GM19240 (cell line): Measurements from ENCODE around the gene HHIP.
"Not testable (repeated sequence)": the region's sequence is repeated elsewhere in the genome, so short reads cannot be mapped to it uniquely, and the experiment has no call there.

Experiments used
- DNase-seq: peaks from one replicate; pipeline ENCODE4 v3.0.0; 2011; ENCODE audit warnings: low spot score; ENCODE audit not compliant: insufficient read length

Gene HHIP

DNA sequence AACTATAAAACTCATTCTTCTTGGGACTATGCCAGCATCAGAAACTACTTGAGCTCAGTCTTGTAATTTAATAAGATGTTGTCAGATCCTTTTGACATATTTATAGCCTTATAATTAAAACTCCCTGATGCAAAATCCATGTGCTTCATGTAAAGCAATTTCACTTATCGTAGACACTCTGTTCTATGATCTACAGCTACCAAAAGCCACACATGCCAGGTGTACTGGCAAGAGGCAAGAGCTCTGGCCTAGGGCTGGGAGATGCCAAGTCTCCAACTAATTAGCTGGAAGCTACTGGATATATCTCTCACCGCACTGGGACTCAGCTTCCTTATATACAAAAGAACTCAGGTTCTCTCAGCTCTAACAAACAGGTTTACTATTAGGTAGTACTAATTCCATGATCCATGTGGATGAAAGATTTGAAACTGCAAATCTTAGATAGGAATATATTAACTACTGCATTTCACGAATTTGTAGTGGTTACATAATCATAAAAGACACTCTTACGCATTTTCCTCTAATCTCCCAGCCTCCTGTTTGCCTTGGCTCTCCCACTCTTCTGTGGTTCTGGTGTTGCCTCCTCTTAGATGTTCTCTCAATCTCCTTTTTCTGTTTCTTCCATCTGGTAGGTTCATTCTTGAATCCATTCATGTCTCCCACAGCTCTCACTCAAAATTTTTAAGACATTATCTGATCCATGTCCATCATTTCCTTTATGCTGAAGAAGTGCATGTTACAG, 103.0 kb downstream of the HHIP start:
- DNase-seq, result no peak

DNA sequence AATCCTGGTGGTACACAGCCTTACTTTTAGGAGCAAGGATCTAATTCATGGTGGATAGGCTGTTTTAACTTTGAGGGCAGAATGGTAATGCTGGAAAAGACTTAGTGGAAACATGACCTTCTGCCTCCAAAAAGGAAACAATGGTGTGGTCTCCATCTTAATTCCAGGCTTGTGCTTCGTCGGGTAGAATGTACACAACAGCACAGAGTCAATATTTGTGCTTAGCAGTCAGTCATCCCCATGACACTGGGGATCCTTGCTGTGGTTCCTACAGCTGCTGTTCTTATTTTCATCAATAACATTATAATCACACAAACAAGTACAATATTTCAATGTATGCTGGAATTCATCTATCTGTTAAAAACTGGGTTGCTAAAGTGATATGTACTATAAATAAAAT, 104.4 kb downstream of the HHIP start:
- DNase-seq, result no peak

DNA sequence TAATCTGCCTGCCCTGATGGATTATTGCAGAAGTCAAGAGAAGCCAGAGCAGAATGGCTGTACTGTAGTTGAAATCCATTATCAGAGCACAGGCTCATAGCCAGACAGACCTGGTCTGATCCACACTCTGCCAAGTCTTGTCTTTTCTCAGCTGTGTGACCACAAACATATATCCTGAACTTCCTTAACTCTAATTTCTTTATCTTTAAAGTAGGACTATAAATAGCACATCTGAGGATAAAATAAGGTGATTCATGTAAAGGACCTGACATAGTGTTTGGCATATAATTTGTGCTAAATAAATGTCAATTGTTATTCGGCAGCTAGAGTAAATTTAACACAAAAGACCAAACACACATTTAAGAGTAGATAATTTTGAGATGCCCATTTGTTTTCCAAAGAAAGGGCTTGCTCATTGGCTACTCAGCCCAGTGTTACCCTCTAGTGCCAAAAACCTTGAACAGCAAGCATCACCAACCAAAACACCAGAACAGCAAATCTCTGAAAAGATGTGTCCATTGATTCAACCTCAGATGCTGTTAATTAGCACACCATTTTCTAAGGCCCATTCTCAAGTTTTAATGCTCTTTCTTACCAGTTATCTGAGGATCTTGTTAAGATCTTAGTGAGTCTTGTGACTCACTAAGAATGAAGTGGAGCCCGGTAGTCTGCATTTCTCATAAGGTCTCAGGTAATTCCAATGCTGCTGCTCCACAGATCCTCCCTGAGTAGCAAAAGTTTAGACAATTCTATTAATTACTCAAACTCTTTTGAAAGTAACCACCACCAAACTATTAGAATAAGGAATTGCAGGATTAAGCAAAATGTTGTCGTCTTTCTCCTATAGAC, 108.8 kb downstream of the HHIP start:
- DNase-seq, result no peak

DNA sequence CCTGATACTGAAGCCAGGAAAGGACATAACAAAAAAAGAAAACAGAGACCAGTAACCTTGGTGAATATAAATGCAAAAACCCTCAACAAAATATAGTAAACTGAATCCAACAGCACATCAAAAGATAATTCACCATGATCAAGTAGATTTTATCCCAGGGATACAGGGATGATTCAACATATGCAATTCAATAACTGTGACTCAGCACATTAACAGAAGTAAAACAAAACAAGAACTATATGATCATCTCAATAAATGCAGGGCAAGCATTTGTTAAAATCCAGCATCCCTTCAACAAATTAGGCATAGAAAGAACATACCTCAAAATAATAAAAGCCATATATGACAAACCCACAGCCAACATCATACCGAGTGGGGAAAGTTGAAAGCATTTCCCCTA, 112.0 kb downstream of the HHIP start:
- DNase-seq, result no peak

DNA sequence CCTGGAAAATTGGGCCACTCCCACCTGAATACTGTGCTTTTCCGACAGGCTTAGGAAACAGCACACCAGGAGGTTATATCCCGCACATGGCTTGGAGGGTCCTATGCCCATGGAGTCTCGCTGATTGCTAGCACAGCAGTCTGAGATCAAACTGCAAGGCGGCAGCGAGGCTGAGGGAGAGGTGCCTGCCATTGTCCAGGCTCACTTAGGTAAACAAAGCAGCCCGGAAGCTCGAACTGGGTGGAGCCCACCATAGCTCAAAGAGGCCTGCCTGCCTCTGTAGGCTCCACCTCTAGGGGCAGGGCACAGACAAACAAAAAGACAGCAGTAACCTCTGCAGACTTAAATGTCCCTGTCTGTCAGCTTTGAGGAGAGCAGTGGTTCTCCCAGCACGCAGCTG, 122.9 kb downstream of the HHIP start:
- not testable (repeated sequence) for DNase-seq

DNA sequence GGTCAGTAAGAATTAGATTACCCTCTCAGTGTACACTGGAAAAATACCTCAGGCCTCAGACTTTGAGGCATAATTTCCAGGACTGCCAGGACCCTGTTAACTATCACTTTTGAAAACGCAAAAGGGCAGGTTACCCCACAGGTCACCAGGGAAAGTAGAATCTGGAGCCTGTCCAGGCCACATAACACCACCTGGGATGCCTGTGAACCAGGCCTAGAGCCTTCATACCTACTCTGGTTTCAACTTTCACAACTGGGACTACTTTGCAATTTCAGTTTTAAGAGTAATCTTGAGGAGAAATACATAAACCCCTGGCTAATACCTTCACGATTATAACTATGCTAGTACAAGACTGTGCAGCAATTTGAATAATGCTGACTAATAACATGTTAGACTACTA, 132.4 kb downstream of the HHIP start:
- DNase-seq, result no peak

DNA sequence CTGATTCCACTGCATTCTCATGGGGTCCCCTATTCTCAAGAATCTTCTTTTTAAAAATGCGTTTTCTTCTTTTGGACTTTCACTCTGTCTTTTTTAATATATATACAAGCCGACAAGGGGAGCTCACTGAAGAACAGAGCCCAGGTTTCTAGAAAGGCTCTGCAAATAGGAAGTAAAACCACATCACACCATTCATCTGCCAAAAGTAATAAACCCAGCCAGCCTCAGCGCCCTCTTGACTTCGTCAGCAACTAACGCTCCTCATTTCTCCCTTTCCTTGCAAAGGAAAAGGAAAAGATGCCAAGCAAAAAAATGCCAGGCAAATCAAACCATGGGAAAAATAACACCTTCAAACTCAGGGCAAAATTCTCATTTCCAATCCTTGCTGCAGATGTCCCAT, 136.4 kb downstream of the HHIP start:
- DNase-seq, result no peak

DNA sequence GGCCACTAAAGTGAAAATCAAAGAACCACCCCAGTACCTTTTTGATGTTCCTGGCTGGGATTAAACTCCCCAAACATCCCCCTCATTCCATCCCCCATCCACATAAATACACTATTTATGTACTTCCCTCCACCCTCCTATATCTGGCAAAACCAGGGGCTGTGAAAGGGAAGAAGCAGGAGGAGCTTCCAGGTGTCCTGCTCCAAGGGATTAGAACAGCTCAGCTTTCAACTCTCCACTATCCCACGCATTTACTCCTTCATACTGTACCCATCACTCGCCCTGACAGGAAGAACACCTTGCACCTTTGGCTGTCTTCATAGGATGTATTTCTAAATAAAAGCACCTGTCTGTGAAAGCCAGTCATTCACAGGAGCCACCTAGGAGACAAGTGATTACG, 140.0 kb downstream of the HHIP start:
- DNase-seq, result no peak

DNA sequence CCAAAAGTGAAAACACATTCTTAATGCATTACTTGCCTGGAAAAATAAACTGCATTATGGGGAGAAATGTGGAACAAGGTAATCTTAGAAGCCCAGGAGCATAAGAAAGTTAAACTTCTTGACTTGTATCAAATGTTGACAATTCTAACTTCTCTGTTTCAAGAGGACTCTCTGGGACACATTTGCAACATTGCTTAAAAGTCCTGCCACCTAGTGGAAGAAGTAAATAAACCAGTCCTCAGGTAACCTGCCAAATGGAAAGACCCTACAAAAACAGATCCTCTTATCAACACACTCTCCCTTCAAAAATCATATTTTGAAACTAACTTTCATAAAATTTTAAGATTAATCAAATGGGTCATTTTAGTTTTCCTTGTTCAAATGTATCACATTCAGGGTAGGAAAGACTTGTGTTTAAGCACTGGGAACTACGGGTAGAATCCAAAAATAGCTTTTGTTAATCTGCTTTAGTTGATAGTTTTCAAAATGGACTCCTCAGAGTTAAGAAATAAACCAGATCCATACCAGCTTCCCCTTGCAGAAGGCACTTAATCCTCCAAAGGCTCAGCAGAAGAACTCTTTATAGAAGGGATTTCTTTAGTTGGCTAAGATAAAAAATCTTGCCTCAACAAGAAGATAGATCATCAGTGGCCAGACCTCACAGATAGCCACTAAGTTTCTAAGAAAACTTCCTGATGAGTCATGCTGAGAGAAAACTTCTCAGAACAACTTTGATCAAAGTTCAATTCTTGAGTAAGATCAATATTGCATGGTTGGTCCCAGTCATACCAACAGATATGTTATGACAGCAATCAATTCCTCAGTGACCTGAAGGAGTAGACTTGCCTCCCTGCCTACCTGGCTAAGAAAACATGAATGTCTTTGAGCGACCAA, 141.7 kb downstream of the HHIP start:
- DNase-seq, result no peak

DNA sequence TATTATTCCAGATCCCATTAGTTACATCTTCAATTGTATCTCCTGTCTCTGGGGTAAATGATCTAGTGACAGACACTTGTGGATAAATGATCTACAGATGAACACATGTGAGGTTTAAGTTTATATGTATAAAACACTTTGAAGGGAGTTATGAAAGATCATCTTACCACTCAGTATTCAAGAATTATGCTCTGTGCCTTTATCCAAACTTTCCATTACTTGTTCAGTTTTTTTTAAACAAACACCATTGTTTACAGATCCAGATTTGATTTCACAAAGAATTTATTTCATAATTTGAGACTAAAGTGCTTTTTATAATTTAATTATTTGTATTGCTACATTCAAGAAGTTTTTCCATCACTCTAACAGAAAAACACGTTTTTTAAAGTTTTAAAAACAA, 142.5 kb downstream of the HHIP start:
- DNase-seq, result no peak

DNA sequence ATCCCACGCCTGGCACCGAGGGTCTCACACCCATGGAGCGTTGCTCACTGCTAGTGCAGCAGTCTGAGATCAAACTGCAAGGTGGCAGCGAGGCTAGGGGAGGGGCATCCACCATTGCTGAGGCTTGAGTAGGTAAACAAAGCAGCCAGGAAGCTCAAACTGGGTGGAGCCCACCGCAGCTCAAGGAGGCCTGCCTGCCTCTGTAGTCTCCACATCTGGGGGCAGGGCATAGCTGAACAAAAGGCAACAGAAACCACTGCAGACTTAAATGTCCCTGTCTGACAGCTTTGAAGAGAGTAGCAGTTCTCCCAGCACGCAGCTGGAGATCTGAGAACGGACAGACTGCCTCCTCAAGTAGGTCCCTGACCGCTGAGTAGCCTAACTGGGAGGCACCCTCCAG, 146.0 kb downstream of the HHIP start:
- not testable (repeated sequence) for DNase-seq
